Retinal pigment epithelial cell (primary cell): ENCODE data around the gene SLC7A14.

Experiments
- DNase-seq: peaks from one replicate; pipeline ENCODE4 v3.0.0-alpha.2; 2010; ENCODE audit warnings: low read depth
- H3K4me3 ChIP-seq: 2 replicates; pipeline ENCODE4 v1.5.1; 2011; ENCODE audit warnings: mild to moderate bottlenecking, low read length, control low read depth, moderate library complexity
- CTCF ChIP-seq: conservative IDR thresholded peaks from 2 replicates; pipeline ENCODE4 v1.5.1; 2011; ENCODE audit warnings: low read depth, low read length, control low read depth, inconsistent platforms

The SLC7A14 gene

DNA sequence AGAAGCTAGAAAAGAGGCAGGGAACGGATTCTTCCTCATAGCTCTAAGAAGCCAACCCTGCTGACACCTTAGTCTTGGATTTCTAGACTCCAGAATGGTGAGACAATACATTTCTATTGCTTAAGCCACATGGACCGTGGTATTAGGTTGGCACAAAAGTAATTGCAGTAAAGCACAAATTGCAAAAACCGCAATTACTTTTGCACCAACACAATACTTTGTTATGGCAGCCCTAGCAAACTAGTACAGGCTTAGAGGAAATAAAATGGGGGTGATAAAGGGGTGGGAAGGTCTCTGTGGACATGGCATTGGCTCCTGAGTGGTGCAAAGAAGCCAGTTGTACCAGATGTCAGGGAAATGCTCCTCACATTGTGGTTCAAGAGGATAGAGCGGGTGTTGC lies 56.0 kb downstream of the SLC7A14 start:
- no peak overlapping the region for H3K4me3 ChIP-seq
- TF ChIP-seq CTCF, result no peak
- DNase-seq, result no peak

- no peak overlapping the region for H3K4me3 ChIP-seq
- no peak for DNase-seq
- TF ChIP-seq CTCF, result no peak
Measured at GRCh38 chr3:170529346-170529745, 56.5 kb downstream of the SLC7A14 start.

- no peak for DNase-seq
Measured at GRCh38 chr3:170528726-170529125, 57.1 kb downstream of the SLC7A14 start.

GRCh38 chr3:170524073-170524472 lies 61.8 kb downstream of the SLC7A14 start:
- TF ChIP-seq CTCF, result no peak
- DNase-seq, result no peak
- H3K4me3 ChIP-seq, result no peak overlapping the region

More at GRCh38 chr3:170528726-170529125, 57.1 kb downstream of the SLC7A14 start:
- no peak overlapping the region for H3K4me3 ChIP-seq
- no peak for TF ChIP-seq CTCF

- TF ChIP-seq CTCF, result no peak
- H3K4me3 ChIP-seq, result no peak overlapping the region
- DNase-seq, result no peak
Measured at GRCh38 chr3:170523248-170523647, 62.6 kb downstream of the SLC7A14 start.

DNA sequence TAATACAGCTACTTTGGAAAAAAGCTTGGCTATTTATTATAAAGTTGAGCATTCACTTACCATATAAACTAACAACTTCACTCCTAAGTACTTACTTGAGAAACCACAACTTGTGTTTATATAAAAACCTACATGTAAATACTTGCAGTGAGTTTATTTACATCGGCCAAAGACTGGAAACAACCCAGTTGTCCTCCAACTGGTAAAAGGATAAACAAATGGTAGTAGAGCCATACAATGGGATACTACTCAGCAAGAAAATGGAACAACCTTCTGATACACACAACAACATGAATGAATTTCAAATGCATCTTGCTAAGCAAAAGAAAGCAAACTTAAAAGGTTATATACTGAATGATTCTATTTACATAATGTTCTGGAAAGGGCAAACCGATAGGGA lies 63.7 kb downstream of the SLC7A14 start:
- no peak overlapping the region for H3K4me3 ChIP-seq
- DNase-seq, result no peak
- TF ChIP-seq CTCF, result no peak

DNA sequence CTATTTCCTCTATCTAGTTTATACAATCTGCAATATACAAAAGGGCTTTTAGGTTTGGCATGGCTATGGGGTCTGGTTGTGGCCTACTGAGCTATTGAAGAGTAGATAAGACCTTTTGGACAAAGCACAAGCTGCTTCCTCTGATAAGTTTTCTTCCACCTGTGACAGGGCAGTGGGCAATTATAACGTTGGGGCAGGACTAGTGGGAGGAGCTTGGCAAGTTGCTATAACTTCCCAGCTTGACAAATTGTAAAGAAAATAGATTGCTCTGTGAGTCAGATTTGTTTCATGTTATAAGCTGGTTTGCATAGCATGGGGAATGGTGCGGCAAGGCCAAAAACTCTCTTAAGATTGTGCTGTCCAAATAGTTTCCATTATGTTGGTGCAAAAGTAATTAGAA lies 64.9 kb downstream of the SLC7A14 start:
- H3K4me3 ChIP-seq, result no peak overlapping the region
- no peak for TF ChIP-seq CTCF
- no peak for DNase-seq
